GM15510 (cell line): ENCODE data around the gene SERPINB4.
"Not testable (repeated sequence)": the region's sequence is repeated elsewhere in the genome, so short reads cannot be mapped to it uniquely, and the experiment has no call there.

ENCODE experiments used
- POLR2A ChIP-seq: IDR thresholded peaks from 3 replicates; pipeline ENCODE4 v1.6.1; 2011; ENCODE audit warnings: borderline replicate concordance; ENCODE audit not compliant: insufficient read length; ENCODE audit errors: extremely low read depth

SERPINB4 gene

DNA sequence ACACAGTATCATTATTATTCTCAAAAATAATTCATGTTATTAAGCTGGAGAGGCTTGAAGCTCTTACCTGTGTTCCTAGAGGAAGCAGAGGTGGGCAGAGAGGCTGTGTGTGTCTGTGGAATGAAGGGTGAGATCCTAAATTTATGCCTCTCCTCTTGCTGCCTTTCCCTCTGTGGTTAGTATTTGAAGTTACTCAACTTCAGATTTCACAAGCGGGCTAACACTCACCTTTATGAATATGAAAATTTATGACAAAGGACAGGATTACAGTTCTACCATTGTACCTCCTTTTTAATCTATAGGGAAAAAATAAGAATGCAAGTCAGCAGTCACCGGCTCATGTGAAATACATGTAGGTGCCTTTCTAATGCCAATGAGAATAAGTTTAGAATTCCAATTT, at the start of gene SERPINB4:
Gene SERPINB4 (minus strand): TSS at position 115 of the 400 bp plus-strand sequence. CDS start 679 bp downstream, outside the sequence.
- TF ChIP-seq POLR2A, result not testable (repeated sequence)

- no peak for TF ChIP-seq POLR2A
These were observed 45.0 kb upstream of the SERPINB4 start for GRCh38 chr18:63689064-63689463.

- TF ChIP-seq POLR2A, result no peak
These were observed 42.8 kb upstream of the SERPINB4 start for GRCh38 chr18:63686871-63687270.

GRCh38 chr18:63684718-63685117, 40.7 kb upstream of the SERPINB4 start:
- TF ChIP-seq POLR2A, result no peak

DNA sequence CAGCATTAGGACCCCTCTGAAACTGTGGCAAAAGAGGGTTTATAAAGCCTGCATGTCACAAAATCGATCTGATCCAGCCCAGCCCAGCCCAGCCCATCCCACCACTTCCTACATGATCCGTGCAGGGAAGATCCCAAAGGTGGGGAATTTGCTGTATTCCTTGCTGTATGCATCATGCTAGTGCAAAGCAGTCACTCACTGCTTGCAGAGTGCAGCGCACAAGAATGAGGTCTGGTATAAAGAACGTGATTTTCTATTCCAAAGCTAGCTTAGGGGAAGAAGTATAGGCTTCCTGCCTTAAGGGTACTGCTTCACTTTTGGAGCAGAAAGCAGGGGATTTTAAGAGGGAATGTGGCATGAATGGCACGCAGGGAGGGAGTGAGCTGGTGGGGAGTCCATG, 39.8 kb upstream of the SERPINB4 start:
- no peak for TF ChIP-seq POLR2A

GRCh38 chr18:63683152-63683551, 39.1 kb upstream of the SERPINB4 start:
- no peak for TF ChIP-seq POLR2A

- no peak for TF ChIP-seq POLR2A
These were observed 37.6 kb upstream of the SERPINB4 start for GRCh38 chr18:63681449-63682340.

GRCh38 chr18:63679820-63680606, 36.0 kb upstream of the SERPINB4 start:
- TF ChIP-seq POLR2A, result no peak

GRCh38 chr18:63677500-63678225, 33.6 kb upstream of the SERPINB4 start:
- TF ChIP-seq POLR2A, result no peak

DNA sequence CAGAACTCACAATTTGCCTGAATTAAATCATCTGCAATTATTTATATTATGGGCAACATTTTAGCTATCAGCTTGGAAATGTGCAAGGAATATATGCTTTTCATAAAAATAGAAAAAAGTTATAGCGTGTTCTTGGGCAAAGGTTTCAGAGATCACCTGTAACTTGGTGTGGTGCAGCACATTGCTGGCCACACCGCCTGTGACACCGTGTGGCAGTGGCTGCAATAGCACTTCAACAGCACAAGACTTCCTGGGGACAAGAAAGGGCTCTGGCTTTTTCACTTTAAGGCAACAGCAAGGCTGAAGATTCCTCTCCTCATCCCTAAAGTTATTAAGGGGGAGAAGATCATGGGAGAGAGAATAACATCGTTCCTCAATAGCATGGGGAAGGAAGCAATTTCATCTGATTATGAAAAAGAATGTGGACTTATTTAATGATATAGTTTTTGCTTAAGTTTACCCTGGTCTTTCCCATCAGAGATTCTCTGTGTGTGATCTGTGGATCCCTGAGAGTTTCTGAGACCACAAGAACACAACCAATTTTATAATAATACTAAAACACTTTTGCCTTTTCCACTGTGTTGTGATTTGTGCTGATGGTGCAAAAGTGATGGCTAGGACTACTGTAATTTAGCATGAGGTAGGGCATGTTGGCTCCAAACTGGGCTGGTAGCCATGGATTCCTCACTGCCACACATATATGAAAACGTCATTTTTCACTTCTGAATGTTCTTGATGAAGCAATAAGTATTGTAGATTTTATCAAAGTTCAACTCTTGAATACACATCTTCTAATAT, 32.7 kb upstream of the SERPINB4 start:
- TF ChIP-seq POLR2A, result no peak

DNA sequence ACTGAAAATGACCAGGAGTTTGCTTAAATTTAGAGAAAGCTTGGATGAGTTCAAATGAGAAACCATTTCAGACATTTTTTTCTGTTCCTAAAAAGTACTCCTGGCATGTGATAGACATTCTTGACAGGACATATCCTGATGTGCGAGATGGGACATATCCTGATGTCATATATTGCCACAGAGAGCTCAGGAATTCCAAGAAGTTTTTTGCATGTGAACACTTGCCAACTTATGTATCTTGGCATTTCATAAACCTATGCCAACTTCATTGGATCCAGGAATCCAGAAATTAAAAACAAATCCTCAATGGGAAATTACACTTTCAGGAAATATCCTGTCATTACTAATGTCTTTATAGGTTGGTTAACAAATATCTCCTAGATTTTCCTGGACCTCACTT, 20.5 kb upstream of the SERPINB4 start:
- TF ChIP-seq POLR2A, result no peak

- TF ChIP-seq POLR2A, result not testable (repeated sequence)
These were observed 17.7 kb upstream of the SERPINB4 start, which contains the start of gene SERPINB3 for GRCh38 chr18:63661750-63662149. Gene SERPINB3 (minus strand): TSS chr18:63661893. CDS start chr18:63661216, 677 bp downstream.

DNA sequence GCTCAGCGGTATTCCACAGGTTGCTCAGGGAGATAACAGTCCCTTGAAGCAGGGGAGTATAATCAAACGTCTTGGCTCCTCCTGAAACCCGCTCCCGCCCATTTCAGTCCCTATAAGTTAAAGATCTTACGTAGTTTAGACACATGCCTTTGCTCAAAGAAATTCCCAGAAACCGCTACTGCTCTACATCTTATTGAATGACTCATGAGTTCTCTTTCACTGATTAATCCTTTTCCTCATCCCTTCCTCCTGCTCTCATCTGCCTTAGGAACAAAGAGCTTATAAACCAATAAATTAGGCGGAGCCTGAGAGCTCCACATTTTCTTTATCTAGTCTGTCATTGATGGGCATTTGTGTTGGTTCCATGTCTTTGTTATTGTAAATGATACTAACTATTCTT, 4.2 kb upstream of the SERPINB4 start:
- no peak for TF ChIP-seq POLR2A

GRCh38 chr18:63646936-63647335, 2.9 kb upstream of the SERPINB4 start:
- no peak for TF ChIP-seq POLR2A

DNA sequence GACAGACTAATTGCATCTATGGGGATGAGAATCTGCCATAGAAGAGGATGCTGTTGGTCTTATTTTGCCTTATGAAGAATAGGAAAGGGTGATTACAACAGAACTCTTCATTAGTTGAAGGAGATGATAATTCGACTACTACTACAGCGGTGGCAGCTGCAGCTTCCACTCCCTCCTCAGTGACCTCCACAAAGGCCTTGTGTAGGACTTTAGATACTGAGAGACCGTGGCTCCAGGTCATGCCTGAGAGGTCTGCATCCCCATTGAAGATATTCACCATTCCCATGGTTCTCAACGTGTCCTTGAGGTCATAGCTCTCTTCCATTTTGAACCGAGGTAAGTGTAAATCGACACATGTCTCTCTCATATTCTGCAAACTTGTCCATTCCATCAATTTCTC, 6.4 kb downstream of the SERPINB4 start:
- no peak for TF ChIP-seq POLR2A

- no peak for TF ChIP-seq POLR2A
These were observed 16.2 kb downstream of the SERPINB4 start for GRCh38 chr18:63627819-63628218.
